ENCODE data around the gene AKNA.
A peak's percentile ranks its signal among the peaks of the same experiment; 100 is the strongest.

AKNA gene

GRCh38 chr9:114418053-114418452 lies 30.3 kb upstream of the AKNA start:
- DNase-seq (ENCODE audit: low read depth, low spot score), result no peak
- in situ Hi-C loops (cut with HindIII; ENCODE audit: low sequenced_read_pairs), result no loop called here
- TF ChIP-seq CTCF (IDR thresholded peaks at IDR 0.05; ENCODE audit: low read depth, low read length), result no peak
- no peak overlapping the region for H3K4me3 ChIP-seq (ENCODE audit: low read depth, low read length)

GRCh38 chr9:114417511-114417910 lies 29.7 kb upstream of the AKNA start:
- DNase-seq (ENCODE audit: low read depth, low spot score), result peak; percentile 70
- in situ Hi-C loops (cut with HindIII; ENCODE audit: low sequenced_read_pairs), result no loop called here
- H3K4me3 ChIP-seq (ENCODE audit: low read depth, low read length), result no peak overlapping the region
- peak; percentile 24 for TF ChIP-seq CTCF (IDR thresholded peaks at IDR 0.05; ENCODE audit: low read depth, low read length)

- in situ Hi-C loops (cut with HindIII; ENCODE audit: low sequenced_read_pairs), result no loop called here
- no peak for TF ChIP-seq CTCF (IDR thresholded peaks at IDR 0.05; ENCODE audit: low read depth, low read length)
- no peak for DNase-seq (ENCODE audit: low read depth, low spot score)
- H3K4me3 ChIP-seq (ENCODE audit: low read depth, low read length), result no peak overlapping the region
Observed at GRCh38 chr9:114416906-114417305, 29.1 kb upstream of the AKNA start.

DNA sequence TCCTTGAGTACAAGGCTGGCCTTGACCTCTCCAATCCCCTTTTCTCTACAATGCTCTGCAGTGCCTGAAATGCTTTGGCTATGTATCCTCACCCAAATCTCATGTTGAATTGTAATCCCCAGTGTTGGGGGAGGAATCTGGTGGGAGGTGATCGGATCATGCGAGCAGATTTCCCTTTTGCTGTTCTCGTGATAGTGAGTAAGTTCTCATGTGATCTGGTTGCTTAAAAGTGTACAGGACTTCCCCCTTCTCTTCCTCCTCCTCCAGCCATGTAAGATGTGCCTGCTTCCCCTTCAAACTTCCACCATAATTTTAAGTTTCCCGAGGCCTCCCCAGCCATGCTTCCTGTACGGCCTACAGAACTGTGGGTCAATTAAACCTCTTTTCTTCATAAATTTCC lies 28.5 kb upstream of the AKNA start:
- DNase-seq (ENCODE audit: low read depth, low spot score), result no peak
- no peak for TF ChIP-seq CTCF (IDR thresholded peaks at IDR 0.05; ENCODE audit: low read depth, low read length)
- no peak overlapping the region for H3K4me3 ChIP-seq (ENCODE audit: low read depth, low read length)
- in situ Hi-C loops (cut with HindIII; ENCODE audit: low sequenced_read_pairs), result no loop called here

DNA sequence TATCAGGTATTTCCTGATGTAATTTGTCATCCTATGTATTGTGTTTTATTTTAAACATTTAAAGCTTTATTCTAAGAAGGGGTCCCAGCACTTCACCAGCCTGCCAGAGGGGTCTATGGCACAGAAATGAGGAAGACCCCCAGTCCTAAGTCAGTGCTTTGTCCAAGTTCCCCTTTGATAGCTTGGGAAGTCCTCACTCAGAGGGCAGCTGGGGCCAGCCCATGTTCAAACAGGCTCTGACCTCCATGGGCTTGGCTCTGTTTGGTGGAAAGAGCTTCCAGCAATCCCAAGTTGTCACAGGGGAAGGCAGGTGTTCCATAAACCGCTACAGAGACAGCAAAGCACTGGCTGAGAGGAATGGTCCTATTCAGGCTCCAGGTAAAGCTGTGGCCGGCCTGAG lies 26.6 kb upstream of the AKNA start:
- in situ Hi-C loops (cut with HindIII; ENCODE audit: low sequenced_read_pairs), result no loop called here
- no peak for DNase-seq (ENCODE audit: low read depth, low spot score)
- TF ChIP-seq CTCF (IDR thresholded peaks at IDR 0.05; ENCODE audit: low read depth, low read length), result no peak
- no peak overlapping the region for H3K4me3 ChIP-seq (ENCODE audit: low read depth, low read length)

DNA sequence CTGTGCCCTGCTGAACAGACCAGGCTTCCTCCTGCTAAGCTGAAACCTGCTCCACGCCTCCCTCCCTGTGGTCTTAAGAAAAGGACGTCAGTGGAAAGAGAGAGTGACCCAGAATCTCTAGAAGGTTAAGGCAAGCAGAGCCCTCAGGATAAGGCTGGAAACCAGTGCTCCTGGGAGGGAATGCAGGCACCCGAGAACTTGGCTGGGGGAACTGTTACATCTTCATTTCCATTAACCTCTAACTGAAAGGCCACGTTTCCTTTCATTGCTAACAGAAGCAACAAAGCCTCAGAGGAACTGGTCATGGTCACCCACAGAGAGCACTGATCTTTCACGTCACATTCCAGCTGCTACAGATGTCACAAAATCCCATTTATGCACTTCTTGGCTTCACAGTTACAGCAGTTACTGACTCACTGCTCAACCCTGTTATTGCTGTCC lies 26.1 kb upstream of the AKNA start:
- DNase-seq (ENCODE audit: low read depth, low spot score), result peak; percentile 95
- no peak overlapping the region for H3K4me3 ChIP-seq (ENCODE audit: low read depth, low read length)
- TF ChIP-seq CTCF (IDR thresholded peaks at IDR 0.05; ENCODE audit: low read depth, low read length), result no peak
- in situ Hi-C loops (cut with HindIII; ENCODE audit: low sequenced_read_pairs), result no loop called here

Measured in astrocyte of the spinal cord (primary cell).